HepG2 (cell line): Measurements from ENCODE around the gene SP7. TPM values are rescaled to one million over a fixed set of nuclear protein-coding genes. Genes with fewer than 3 reads are reported as not detected.
A peak's percentile ranks its signal among the peaks of the same experiment; 100 is the strongest.

Source experiments
- ARHGAP35 ChIP-seq: sonication (generic); formaldehyde crosslinking; IDR thresholded peaks from 2 replicates; pipeline ENCODE4 v1.9.0; 2022; ENCODE audit warnings: mild to moderate bottlenecking, inconsistent platforms, moderate library complexity, missing genetic modification reagents, borderline replicate concordance
- CC2D1A ChIP-seq: sonication (generic); formaldehyde crosslinking; IDR thresholded peaks from 2 replicates; pipeline ENCODE4 v1.8.1; 2023; ENCODE audit warnings: mild to moderate bottlenecking, missing genetic modification reagents
- CTCF ChIP-seq: sonication (generic); formaldehyde crosslinking; IDR thresholded peaks from 2 replicates; pipeline ENCODE4 v1.5.0; 2020; ENCODE audit warnings: mild to moderate bottlenecking, missing genetic modification reagents, moderate library complexity
- ELF1 ChIP-seq: sonication (generic); formaldehyde crosslinking; IDR thresholded peaks from 2 replicates; pipeline ENCODE4 v1.4.0; 2020; ENCODE audit warnings: missing genetic modification reagents
- HDAC2 ChIP-seq: sonication (generic); formaldehyde crosslinking; IDR thresholded peaks from 2 replicates; pipeline ENCODE4 v1.4.0; 2020; ENCODE audit warnings: missing genetic modification reagents
- KAT8 ChIP-seq: IDR thresholded peaks from 2 replicates; pipeline ENCODE4 v1.6.1; 2016; ENCODE audit warnings: missing genetic modification reagents, missing compliant biosample characterization
- NCOA5 ChIP-seq: sonication (generic); formaldehyde crosslinking; IDR thresholded peaks from 2 replicates; pipeline ENCODE4 v1.4.0; 2020; ENCODE audit warnings: missing genetic modification reagents
- NR2C2 ChIP-seq: sonication (generic); formaldehyde crosslinking; IDR thresholded peaks from 2 replicates; pipeline ENCODE4 v1.4.0; 2020; ENCODE audit warnings: missing genetic modification reagents, mild to moderate bottlenecking, moderate library complexity, borderline replicate concordance
- PITX1 ChIP-seq: sonication (generic); formaldehyde crosslinking; IDR thresholded peaks from 2 replicates; pipeline ENCODE4 v1.5.1; 2020; ENCODE audit warnings: mild to moderate bottlenecking, missing genetic modification reagents
- RFX3 ChIP-seq: IDR thresholded peaks from 2 replicates; pipeline ENCODE4 v1.6.1; 2016; ENCODE audit warnings: missing biosample characterization, missing genetic modification reagents
- SKIL ChIP-seq: sonication (generic); formaldehyde crosslinking; IDR thresholded peaks from 2 replicates; pipeline ENCODE4 v1.8.0; 2022; ENCODE audit warnings: missing genetic modification reagents, mild to moderate bottlenecking, moderate library complexity, borderline replicate concordance
- THYN1 ChIP-seq: sonication (generic); formaldehyde crosslinking; IDR thresholded peaks from 2 replicates; pipeline ENCODE4 v1.8.1; 2023; ENCODE audit warnings: low read depth, mild to moderate bottlenecking, moderate library complexity, missing genetic modification reagents, borderline replicate concordance
- U2AF1 ChIP-seq: fragments of 200-400 bp; formaldehyde crosslinking; optimal IDR thresholded peaks from 2 replicates; pipeline ENCODE3; 2017; ENCODE audit warnings: mild to moderate bottlenecking, low read depth, low read length
- ZEB1 ChIP-seq: IDR thresholded peaks from 2 replicates; pipeline ENCODE4 v1.6.1; 2012; ENCODE audit warnings: mild to moderate bottlenecking, low read depth, inconsistent platforms; ENCODE audit not compliant: insufficient replicate concordance
- ZFAT ChIP-seq: sonication (generic); formaldehyde crosslinking; conservative IDR thresholded peaks from 2 replicates; pipeline ENCODE4 v1.8.1; 2023; ENCODE audit warnings: missing genetic modification reagents, inconsistent platforms
- ZKSCAN5 ChIP-seq: sonication (generic); formaldehyde crosslinking; IDR thresholded peaks from 2 replicates; pipeline ENCODE4 v1.5.1; 2020; ENCODE audit warnings: mild to moderate bottlenecking, missing genetic modification reagents
- ZNF234 ChIP-seq: sonication (generic); formaldehyde crosslinking; conservative IDR thresholded peaks from 2 replicates; pipeline ENCODE4 v1.5.1; 2020; ENCODE audit warnings: mild to moderate bottlenecking, missing genetic modification reagents
- ZNF431 ChIP-seq: sonication (generic); formaldehyde crosslinking; IDR thresholded peaks from 2 replicates; pipeline ENCODE4 v1.9.0; 2022; ENCODE audit warnings: missing genetic modification reagents, low read depth, mild to moderate bottlenecking, borderline replicate concordance
- ZNF740 ChIP-seq: sonication (generic); formaldehyde crosslinking; IDR thresholded peaks from 2 replicates; pipeline ENCODE4 v1.4.0; 2020; ENCODE audit warnings: missing genetic modification reagents
- ZNF75D ChIP-seq: sonication (generic); formaldehyde crosslinking; IDR thresholded peaks from 2 replicates; pipeline ENCODE4 v1.8.1; 2023; ENCODE audit warnings: missing genetic modification reagents, mild to moderate bottlenecking, borderline replicate concordance
- ZSCAN12 ChIP-seq: sonication (generic); formaldehyde crosslinking; IDR thresholded peaks from 2 replicates; pipeline ENCODE4 v1.9.0; 2021; ENCODE audit warnings: mild to moderate bottlenecking, missing genetic modification reagents
- polyA plus RNA-seq, 8 experiments: library from polyadenylated mRNA; depleted of rRNA in 3 of 8; stranded (reverse) in 7 of 8; unstranded in 1 of 8; fragments of >200 nt; fragmentation: Illumina TruSeq in 4 of 8; extraction: Trizol in 4 of 8; gene quantifications; 2 replicates each; pipeline versions ENCODE4 v1.2.1 to v1.2.3, GENCODE V29; 2011 to 2016; ENCODE audit warnings: low read depth in 4 of 8, missing spikeins in 1 of 8, mixed read lengths in 1 of 8; ENCODE audit not compliant: insufficient read depth in 1 of 8
- total RNA-seq, 5 experiments: library from RNA; depleted of rRNA; stranded (reverse); fragments of >200 nt; fragmentation: Illumina TruSeq; extraction: Trizol; gene quantifications; 2 replicates each; pipeline ENCODE4 v1.2.3, GENCODE V29; 2016; ENCODE audit warnings: low read depth in 1 of 5
- TF ChIP-seq, protein P1 (sequence below): sonication (generic); formaldehyde crosslinking; IDR thresholded peaks from 2 replicates; pipeline ENCODE4 v1.4.0; 2020; ENCODE audit warnings: mild to moderate bottlenecking, missing genetic modification reagents
- TF ChIP-seq, protein P2 (sequence below): IDR thresholded peaks from 2 replicates; pipeline ENCODE4 v1.6.1; 2016; ENCODE audit warnings: control low read depth
- TF ChIP-seq, protein P3 (sequence below): sonication (generic); formaldehyde crosslinking; IDR thresholded peaks from 2 replicates; pipeline ENCODE4 v1.8.0; 2022; ENCODE audit warnings: missing genetic modification reagents, low read depth, mild to moderate bottlenecking, borderline replicate concordance

Gene SP7
- total and polyA plus RNA-seq, 2 of the 13 experiments (the other 11 are each of a cell fraction or from before 2014, with no cell fraction given), result not detected

GRCh38 chr12:53299454-53300180 lies 36.5 kb downstream of the SP7 start, which contains the start of gene MYG1 (continued):
- peak; percentile 99 for TF ChIP-seq NR2C2 (CRISPR knock-in tag)
- TF ChIP-seq ZFAT (CRISPR knock-in tag), result no peak
- TF ChIP-seq ZEB1, result no peak
- no peak for TF ChIP-seq NCOA5 (CRISPR knock-in tag)
- peak; percentile 53; the same call in 1 of the 2 replicates for TF ChIP-seq ARHGAP35 (CRISPR knock-in tag)
- TF ChIP-seq ZNF75D (CRISPR knock-in tag), result no peak
- TF ChIP-seq ZNF234 (CRISPR knock-in tag), result no peak
- TF ChIP-seq HDAC2, result peak; percentile 69
- TF ChIP-seq CC2D1A (CRISPR knock-in tag), result 0 out of 2 replicates have a peak, but pooled peaks have one; percentile 56
- TF ChIP-seq ZSCAN12 (CRISPR knock-in tag), result no peak
- TF ChIP-seq ZNF431, result no peak
- peak; percentile 99 for TF ChIP-seq RFX3 (CRISPR knock-in tag)
- TF ChIP-seq, protein P1, sequence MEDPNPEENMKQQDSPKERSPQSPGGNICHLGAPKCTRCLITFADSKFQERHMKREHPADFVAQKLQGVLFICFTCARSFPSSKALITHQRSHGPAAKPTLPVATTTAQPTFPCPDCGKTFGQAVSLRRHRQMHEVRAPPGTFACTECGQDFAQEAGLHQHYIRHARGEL (CRISPR knock-in tag), result peak; percentile 47; the same call in 1 of the 2 replicates
- peak; percentile 59 for TF ChIP-seq CTCF
- TF ChIP-seq, protein P2, sequence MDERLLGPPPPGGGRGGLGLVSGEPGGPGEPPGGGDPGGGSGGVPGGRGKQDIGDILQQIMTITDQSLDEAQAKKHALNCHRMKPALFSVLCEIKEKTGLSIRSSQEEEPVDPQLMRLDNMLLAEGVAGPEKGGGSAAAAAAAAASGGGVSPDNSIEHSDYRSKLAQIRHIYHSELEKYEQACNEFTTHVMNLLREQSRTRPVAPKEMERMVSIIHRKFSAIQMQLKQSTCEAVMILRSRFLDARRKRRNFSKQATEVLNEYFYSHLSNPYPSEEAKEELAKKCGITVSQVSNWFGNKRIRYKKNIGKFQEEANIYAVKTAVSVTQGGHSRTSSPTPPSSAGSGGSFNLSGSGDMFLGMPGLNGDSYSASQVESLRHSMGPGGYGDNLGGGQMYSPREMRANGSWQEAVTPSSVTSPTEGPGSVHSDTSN (CRISPR knock-in tag), result no peak
- TF ChIP-seq THYN1 (CRISPR knock-in tag), result 0 out of 2 replicates have a peak, but pooled peaks have one; percentile 69
- TF ChIP-seq PITX1 (CRISPR knock-in tag), result peak; percentile 76
- TF ChIP-seq KAT8, result peak; percentile 96
- TF ChIP-seq ELF1 (CRISPR knock-in tag), result peak; percentile 92
- no peak for TF ChIP-seq U2AF1
- TF ChIP-seq ZNF740 (CRISPR knock-in tag), result no peak
- TF ChIP-seq SKIL (CRISPR knock-in tag), result no peak
- TF ChIP-seq ZKSCAN5 (CRISPR knock-in tag), result no peak; the same call in 1 of the 2 replicates
- TF ChIP-seq, protein P3, sequence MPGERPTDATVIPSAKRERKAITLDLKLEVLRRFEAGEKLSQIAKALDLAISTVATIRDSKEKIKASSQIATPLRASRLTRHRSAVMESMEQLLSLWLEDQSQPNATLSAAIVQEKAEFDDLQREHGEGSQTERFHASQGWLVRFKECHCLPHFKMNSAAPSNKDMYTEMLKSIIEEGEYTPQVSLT, result no peak
